ENCODE measurements around the gene STPG1.

STPG1 gene

GRCh38 chr1:24392982-24393650, 20.5 kb downstream of the STPG1 start:
- no peak for DNase-seq (ENCODE audit: low read depth)

DNA sequence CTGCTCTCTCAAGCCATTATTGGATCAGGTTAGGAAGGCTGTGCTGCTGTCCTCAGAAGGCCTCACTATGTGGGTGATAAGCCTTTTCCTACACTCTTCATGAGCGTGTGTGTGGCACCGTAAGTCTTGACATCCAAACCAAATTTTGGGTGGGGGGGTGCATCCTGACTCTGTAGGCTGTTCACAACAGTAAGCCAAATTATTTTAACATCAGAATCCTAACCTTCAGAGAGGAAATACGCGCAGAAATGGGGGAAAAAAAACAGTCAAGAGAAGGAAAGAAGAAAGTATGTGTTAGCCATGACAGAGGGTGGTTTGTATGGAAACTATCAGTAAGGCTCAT, 21.0 kb downstream of the STPG1 start:
- DNase-seq (ENCODE audit: low read depth) = no peak

DNA sequence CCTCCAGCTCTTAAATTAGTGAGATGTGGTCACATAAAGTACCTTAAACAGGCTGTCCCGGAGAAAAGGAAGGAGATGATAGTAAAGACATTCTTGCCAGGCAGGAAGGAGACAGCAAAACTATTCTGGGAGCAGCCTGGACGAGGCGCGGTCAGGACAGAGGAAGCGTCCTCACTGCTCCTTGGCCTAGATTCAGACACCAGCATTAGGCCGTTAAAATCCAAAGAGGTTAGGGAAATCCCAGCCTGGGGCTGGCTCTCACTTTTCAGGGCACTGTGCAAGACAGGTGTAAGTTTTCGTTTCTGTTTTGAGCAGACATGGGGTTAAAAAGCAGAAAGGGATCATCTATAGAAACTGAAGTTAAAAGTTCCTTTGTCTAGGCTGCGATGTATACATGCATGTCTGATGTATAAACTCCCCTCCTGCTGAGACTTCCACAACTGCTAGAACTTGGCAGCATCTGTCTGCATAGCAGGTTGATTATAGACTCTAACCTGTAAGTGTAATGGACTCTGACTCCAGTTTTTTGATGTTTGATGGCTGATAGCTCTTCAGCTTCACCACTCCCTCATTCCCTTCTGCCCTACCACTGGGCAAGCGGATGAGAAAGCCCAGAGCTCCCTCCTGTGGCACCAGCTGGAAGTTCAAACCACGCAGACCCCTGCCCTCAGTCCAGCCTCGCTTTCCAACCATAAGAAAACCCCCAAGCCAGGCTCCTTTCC, 21.5 kb downstream of the STPG1 start:
- DNase-seq (ENCODE audit: low read depth) = peak; percentile 33

DNA sequence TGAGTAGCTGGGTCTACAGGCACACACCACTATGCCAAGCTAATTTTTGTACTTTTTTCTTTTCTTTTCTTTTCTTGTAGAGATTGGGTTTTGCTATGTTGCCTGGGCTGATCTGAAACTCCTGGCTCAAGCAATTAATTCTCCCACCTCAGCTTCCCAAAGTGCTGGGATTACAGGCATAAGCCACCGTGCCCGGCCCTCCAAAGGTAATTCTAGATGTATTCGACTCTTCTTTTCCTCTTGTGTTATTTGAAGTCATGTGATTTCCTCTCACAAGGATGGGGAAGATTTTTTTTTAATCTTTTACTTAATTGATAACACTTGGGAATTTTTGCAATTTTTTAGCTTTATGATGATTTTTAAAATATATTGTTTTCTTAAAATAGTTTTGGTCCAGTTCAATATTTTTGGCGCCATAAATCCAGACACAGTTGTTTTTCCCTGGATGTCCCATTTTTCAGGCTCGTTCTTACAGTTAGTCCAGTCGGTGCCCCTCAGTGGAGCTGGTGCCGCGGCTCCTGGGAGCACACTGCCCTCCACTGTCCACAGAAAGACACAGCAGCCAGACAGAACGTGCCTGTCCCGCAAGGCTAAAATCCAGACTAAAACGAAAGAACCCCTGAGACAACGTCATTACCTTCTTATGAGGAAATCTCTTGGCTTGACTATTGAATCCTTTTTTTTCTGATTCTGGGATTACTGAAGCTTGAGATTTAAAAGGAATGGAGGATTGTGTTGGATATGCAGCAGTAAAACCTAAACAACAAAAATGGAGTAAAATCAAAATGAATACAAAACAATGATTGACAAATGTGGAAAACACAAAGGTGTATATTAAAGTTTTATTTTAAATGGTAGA, 22.4 kb downstream of the STPG1 start:
- peak; percentile 30 for DNase-seq (ENCODE audit: low read depth)

DNA sequence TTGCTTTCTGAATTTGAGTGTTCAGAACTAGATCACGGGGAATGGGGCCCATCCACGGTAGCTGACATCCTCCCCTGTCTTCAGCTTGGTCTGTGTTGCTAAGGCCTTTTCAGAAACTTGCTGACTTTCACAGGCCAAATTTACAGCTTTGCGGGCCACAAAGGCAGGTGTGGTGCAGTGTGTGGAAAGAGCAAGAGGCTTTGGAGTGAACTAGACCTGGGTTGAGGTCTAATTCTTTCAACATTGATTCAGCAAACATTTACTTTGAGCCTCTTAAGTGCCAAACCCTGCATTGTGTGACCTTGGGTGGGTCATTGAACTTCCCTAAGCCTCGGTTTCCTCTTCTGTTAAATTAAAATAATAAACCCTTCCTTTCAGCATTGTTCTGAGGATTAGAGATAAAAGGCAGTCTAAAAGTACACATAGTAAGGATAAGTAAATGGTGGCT, 24.3 kb downstream of the STPG1 start:
- no peak for DNase-seq (ENCODE audit: low read depth)

DNA sequence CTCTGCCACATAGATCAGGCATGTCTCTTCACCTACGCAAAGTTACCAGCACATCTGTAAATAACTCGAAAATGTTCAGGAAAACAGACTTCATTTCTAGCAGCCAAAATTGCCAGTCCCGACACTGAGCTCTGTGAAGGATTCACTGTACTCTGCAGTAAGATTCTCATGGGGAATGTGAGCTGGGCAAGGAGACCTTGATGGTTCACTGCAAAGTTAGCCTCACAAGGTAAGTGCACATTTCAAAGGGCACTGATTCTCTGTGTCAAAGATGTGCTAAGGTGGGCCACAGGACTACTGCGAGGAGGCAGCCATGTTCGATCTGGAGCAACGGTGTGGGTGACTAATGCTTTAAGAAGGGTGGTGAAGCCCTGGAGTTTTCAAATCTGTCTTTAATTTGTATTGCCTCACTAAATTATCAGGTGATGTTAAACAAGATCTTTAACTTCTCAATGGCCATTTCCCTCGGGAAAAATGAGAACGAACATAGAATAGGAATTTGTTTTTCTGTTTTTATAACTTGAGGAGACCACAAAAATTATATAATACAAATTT, 25.2 kb downstream of the STPG1 start:
- DNase-seq (ENCODE audit: low read depth) = no peak

GRCh38 chr1:24387636-24388175, 25.9 kb downstream of the STPG1 start:
- DNase-seq (ENCODE audit: low read depth) = no peak

DNA sequence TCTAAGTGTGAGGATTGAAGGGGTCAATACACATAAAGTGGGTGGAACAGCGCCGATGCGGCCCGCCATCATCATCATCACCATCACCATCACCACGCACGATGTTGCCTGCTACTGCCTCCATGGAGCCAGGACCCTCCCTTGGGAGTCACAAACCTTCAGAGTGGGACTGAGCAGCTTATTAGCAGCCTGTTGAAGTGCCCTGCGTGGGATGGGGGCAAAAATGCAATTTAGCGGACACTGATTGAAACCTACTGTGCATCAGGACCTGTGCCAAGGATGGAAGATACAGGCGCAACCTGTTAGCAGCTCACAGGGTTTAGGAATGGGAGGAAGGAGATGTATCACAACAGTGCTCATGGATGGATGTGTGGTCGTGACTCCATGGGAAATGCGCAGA, 26.7 kb downstream of the STPG1 start:
- no peak for DNase-seq (ENCODE audit: low read depth)

- no peak for DNase-seq (ENCODE audit: low read depth)
Observed at GRCh38 chr1:24386241-24386640, 27.3 kb downstream of the STPG1 start.

- no peak for DNase-seq (ENCODE audit: low read depth)
Observed at GRCh38 chr1:24385160-24385940, 28.2 kb downstream of the STPG1 start.

GRCh38 chr1:24384251-24385090, 29.1 kb downstream of the STPG1 start:
- DNase-seq (ENCODE audit: low read depth) = no peak

- no peak for DNase-seq (ENCODE audit: low read depth)
Observed at GRCh38 chr1:24383381-24383940, 30.1 kb downstream of the STPG1 start.

- DNase-seq (ENCODE audit: low read depth) = no peak
Observed at GRCh38 chr1:24382165-24382577, 31.4 kb downstream of the STPG1 start.

- DNase-seq (ENCODE audit: low read depth) = no peak
Observed at GRCh38 chr1:24381256-24381655, 32.3 kb downstream of the STPG1 start.

- DNase-seq (ENCODE audit: low read depth) = no peak
Observed at GRCh38 chr1:24380508-24380907, 33.1 kb downstream of the STPG1 start.

- DNase-seq (ENCODE audit: low read depth) = no peak
Observed at GRCh38 chr1:24379733-24380315, 33.8 kb downstream of the STPG1 start.

DNA sequence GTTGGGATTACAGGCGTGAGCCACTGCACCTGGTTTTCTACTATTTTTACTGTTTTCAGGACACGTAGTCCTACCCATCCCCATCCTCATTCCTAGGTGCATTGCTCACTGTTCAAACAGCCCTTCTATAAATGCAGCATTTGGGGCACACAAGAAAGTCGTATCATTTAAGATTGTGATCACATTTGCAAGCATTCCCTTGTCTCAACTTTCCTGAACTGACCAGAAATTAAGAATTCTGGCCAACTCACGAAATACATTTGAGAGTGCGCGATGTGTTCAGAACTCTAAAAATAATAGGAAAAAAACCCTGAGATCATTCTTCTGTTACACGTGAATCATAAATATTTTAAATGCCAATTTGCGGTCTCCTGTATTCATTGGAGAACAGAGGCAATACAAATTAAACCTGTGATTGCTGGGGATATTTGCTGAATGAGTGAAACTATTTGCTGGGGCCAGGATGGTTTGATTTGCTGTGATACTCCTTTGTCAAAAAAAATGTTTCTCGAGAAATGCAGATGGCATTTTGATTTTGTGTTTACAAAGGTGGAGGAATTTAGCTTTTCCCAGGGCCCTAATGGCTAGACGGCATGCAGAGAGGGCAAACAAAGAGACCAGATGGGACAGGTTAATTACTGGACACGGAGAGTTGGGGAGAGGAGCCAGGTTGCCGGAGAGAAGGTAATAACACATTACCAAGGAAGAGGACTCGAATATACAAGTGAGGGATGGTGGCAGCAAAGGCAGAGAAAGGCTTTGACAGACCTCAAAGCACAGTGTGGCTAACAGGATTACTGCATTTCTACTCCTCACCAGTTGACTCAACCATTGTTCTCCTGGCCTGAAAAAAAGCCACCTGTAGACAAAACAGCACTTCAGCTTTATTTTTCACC, 38.4 kb downstream of the STPG1 start:
- DNase-seq (ENCODE audit: low read depth) = no peak

- no peak for DNase-seq (ENCODE audit: low read depth)
Observed at GRCh38 chr1:24373710-24374109, 39.9 kb downstream of the STPG1 start.

- no peak for DNase-seq (ENCODE audit: low read depth)
Observed at GRCh38 chr1:24373044-24373443, 40.5 kb downstream of the STPG1 start.
